Cardiac muscle cell (in vitro differentiated cells and primary cell): ENCODE data around the gene ZNF800. TPM values are rescaled to one million over a fixed set of nuclear protein-coding genes. Genes with fewer than 3 reads are reported as not detected.

Experiments
- DNase-seq, 2 donors: peaks; one replicate each; pipeline versions ENCODE4 v3.0.0 to v3.0.0-alpha.2; 2010 to 2017; ENCODE audit warnings: low read depth in 1 of 2, low spot score in 1 of 2
- H3K27ac ChIP-seq: fragments of 200-600 bp; sonication (generic); 2 replicates; pipeline ENCODE4 v1.5.1; 2016
- H3K27me3 ChIP-seq: fragments of 200-600 bp; sonication (generic); 2 replicates; pipeline ENCODE4 v1.6.0; 2016; ENCODE audit warnings: control low read depth
- H3K36me3 ChIP-seq: fragments of 200-600 bp; sonication (generic); 2 replicates; pipeline ENCODE4 v1.5.1; 2016; ENCODE audit warnings: control low read depth
- H3K4me1 ChIP-seq: fragments of 200-600 bp; sonication (generic); 2 replicates; pipeline ENCODE4 v1.8.1; 2017; ENCODE audit warnings: low read depth, mild to moderate bottlenecking, mixed run types
- H3K4me3 ChIP-seq: fragments of 200-600 bp; sonication (generic); 2 replicates; pipeline ENCODE4 v1.5.1; 2016; ENCODE audit warnings: mild to moderate bottlenecking
- H3K9me3 ChIP-seq: fragments of 200-600 bp; sonication (generic); 2 replicates; pipeline ENCODE4 v1.5.1; 2017; ENCODE audit warnings: low read depth, mild to moderate bottlenecking, control low read depth
- polyA plus RNA-seq: library from polyadenylated mRNA; unstranded; fragments of >200 nt; fragmentation: Nextera tagmentation; extraction: Ambion mirVana; gene quantifications from 2 replicates; pipeline ENCODE4 v1.2.1, GENCODE V29; 2016
- total RNA-seq: library from RNA; depleted of rRNA; stranded (reverse); fragments of >200 nt; gene quantifications from 2 replicates; pipeline ENCODE4 v1.2.3, GENCODE V29; 2016
- TF ChIP-seq, protein P1 (sequence below): IDR thresholded peaks from 2 replicates; pipeline ENCODE4 v1.5.1; 2012; ENCODE audit warnings: low read depth, mild to moderate bottlenecking, low read length

ZNF800 gene
- total and polyA plus RNA-seq, 2 experiments from 2014 or later = 13.7 to 22.5 TPM

DNA sequence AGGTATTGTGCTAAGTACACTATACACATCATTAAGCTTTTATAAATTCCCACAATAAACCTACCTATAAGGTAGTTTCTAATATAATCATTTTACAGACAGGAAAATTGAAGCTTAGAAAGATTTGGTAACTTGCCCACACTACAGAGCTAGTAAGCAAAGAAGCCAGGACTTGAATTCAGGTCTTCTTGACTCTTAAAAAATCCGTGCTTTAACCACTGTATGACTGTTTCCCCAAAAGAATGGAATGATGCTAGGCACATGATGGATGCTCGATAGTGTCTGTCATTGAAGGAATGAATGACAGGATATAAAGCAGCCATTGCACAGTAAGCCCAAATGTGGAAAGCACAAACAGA, 26.6 kb downstream of the ZNF800 start:
- DNase-seq = no peak
- no peak overlapping the region for H3K4me3 ChIP-seq
- H3K27me3 ChIP-seq = no peaks in the 10 kb centered on the region
- H3K4me1 ChIP-seq = peaks cover 3% of the 10 kb centered on the region
- no peak overlapping the region for H3K27ac ChIP-seq
- peaks cover 7% of the 10 kb centered on the region for H3K36me3 ChIP-seq
- TF ChIP-seq, protein P1, sequence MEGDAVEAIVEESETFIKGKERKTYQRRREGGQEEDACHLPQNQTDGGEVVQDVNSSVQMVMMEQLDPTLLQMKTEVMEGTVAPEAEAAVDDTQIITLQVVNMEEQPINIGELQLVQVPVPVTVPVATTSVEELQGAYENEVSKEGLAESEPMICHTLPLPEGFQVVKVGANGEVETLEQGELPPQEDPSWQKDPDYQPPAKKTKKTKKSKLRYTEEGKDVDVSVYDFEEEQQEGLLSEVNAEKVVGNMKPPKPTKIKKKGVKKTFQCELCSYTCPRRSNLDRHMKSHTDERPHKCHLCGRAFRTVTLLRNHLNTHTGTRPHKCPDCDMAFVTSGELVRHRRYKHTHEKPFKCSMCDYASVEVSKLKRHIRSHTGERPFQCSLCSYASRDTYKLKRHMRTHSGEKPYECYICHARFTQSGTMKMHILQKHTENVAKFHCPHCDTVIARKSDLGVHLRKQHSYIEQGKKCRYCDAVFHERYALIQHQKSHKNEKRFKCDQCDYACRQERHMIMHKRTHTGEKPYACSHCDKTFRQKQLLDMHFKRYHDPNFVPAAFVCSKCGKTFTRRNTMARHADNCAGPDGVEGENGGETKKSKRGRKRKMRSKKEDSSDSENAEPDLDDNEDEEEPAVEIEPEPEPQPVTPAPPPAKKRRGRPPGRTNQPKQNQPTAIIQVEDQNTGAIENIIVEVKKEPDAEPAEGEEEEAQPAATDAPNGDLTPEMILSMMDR = no peak
- H3K9me3 ChIP-seq = no peaks in the 10 kb centered on the region

DNA sequence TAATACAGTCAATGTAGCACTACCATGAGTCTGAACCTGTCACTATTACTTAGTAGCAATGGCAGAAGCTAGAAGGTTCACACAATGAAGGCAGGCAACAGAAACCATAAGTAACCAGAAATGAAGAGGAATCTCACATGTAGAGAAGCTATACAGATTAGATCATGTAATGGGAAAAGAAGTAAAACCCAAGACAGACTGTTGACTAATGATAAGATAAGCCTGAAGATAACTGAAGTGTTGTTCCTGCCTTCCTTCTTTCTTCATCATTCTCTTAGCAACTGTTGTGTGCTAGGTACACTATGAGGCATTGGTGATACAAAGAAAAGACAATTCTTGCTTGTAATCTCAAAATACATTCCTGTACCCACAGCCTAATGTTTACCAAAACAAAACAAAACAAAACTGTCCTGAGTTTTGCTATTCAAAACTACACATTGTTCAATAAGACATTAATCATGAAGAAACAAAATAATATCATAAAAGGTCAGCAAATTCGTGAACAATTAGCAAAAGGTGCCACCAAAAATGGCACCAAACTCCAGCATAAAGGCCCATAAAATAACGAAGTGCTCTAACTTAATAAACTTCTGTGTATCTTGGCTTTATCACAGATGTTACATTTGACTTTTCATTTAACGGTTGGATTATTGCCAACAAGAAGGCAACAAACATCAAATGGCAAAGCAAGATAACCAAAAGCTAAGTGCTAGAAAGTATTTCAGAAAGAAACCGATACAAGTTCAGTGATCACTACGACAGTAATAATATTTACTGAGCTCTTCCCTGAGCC, 27.1 kb downstream of the ZNF800 start:
- Histone ChIP-seq H3K27me3 (no peaks in the 10 kb centered on the region), H3K9me3 (no peaks in the 10 kb centered on the region), H3K4me3 (no peak overlapping the region), H3K36me3 (peaks cover 7% of the 10 kb centered on the region), H3K27ac (no peak overlapping the region), H3K4me1 (peaks cover 3% of the 10 kb centered on the region)
- TF ChIP-seq, protein P1 = no peak
- no peak for DNase-seq

DNA sequence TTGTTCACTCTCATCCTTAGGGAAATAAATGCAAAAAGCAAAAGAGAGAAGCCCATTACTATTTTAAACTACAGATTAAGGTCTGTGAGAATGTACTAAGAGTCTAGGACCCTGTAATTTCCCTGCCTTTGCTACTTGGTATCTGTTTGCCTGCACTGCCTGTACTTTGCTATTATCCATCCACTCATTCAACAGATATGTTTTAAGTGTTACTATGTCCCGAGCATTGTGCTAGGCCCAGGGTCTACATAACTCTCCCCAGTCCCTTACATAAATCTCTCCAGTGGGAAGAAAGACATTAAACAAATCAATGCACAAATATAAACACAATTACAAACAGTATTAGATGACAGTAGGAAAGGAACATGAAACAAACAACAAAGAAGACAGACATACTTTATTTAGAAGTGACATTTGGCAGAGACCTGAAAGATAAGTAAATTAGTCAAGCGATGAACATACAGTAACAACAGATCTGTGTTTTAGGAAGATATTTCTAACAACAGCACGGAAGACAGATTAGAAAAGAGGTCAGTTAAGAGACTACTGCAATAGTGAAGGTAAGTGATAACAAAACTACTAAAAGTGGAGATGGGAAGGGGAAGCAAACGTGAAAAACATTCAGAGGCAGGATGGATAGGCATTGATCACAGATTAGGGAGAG, 30.0 kb downstream of the ZNF800 start:
- Histone ChIP-seq H3K4me3 (no peak overlapping the region), H3K4me1 (peaks cover 3% of the 10 kb centered on the region), H3K27me3 (no peaks in the 10 kb centered on the region), H3K27ac (no peak overlapping the region), H3K9me3 (no peaks in the 10 kb centered on the region), H3K36me3 (peaks cover 4% of the 10 kb centered on the region)
- TF ChIP-seq, protein P1 = no peak
- no peak for DNase-seq

DNA sequence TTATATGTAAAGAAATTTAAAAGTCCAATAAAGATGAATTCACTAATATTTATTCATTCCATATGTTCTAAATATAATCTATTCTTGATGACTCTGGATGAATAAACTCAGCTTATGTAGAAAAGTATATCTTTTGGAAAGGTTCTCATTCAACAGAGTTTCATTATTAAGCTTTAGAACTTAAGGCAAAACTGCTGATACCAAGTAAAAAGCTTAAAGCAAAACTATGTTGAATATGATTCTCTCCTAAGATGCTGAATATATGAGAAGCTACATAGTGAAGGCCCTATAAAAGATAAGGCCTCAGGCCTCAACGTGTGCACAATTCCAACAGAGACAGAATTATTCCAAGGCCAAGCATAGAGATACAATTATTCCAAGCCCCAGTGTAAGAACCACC, 30.8 kb downstream of the ZNF800 start:
- peaks cover 3% of the 10 kb centered on the region for H3K4me1 ChIP-seq
- H3K9me3 ChIP-seq = no peaks in the 10 kb centered on the region
- H3K4me3 ChIP-seq = no peak overlapping the region
- DNase-seq = no peak
- H3K27me3 ChIP-seq = no peaks in the 10 kb centered on the region
- H3K27ac ChIP-seq = no peak overlapping the region
- H3K36me3 ChIP-seq = peaks cover 4% of the 10 kb centered on the region
- TF ChIP-seq, protein P1 = no peak

DNA sequence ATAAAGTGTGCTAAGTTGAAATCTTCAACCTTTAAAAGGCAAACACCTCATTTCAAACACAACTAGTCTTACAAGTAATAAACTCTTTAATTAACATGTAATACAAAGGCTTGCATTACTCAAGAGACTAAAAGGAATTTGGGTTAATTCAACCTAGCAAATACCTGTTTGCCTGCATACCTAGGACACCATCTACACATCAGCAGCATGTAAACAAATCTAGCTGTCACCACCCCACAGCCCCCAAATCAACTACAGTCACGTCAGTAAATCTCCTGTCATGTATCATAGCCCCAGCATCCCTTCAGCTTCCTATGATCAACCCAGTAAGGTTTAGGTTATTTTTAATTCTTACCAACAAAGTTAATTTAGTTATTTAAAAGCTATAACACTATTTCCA, 33.5 kb downstream of the ZNF800 start:
- DNase-seq = no peak
- Histone ChIP-seq H3K4me1 (no peaks in the 10 kb centered on the region), H3K9me3 (no peaks in the 10 kb centered on the region), H3K27ac (no peak overlapping the region), H3K4me3 (no peak overlapping the region), H3K27me3 (no peaks in the 10 kb centered on the region), H3K36me3 (peaks cover 4% of the 10 kb centered on the region)
- TF ChIP-seq, protein P1 = no peak
